HTR-8/SVneo (cell line): ENCODE measurements around the gene DRAP1.
"Not testable (repeated sequence)": the region's sequence is repeated elsewhere in the genome, so short reads cannot be mapped to it uniquely, and the experiment has no call there.

Source experiments
- DNase-seq: peaks from one replicate; pipeline ENCODE4 v3.0.0; 2011; ENCODE audit warnings: low spot score, mixed read lengths; ENCODE audit not compliant: insufficient read length
- FAIRE-seq: peaks from 2 replicates; lab custom pipeline; 2011; peaks lifted over from hg19 to GRCh38; lab: Jason Lieb, UNC

The DRAP1 gene

GRCh38 chr11:65885808-65886536, 33.3 kb upstream of the DRAP1 start:
- no peak for FAIRE-seq
- no peak for DNase-seq

- no peak for FAIRE-seq
- no peak for DNase-seq
These were observed 32.2 kb upstream of the DRAP1 start for GRCh38 chr11:65886826-65887722.

GRCh38 chr11:65887723-65888162, 31.5 kb upstream of the DRAP1 start:
- FAIRE-seq (peak; percentile 20), DNase-seq (no peak)

- FAIRE-seq (peak; percentile 98), DNase-seq (peak; percentile 99)
These were observed 30.9 kb upstream of the DRAP1 start, which contains the start of gene FIBP for GRCh38 chr11:65888163-65888814. Gene FIBP (minus strand): TSS chr11:65888471. CDS start chr11:65888418, 53 bp downstream.

- DNase-seq (peak; percentile 98), FAIRE-seq (peak; percentile 95)
These were observed 28.7 kb upstream of the DRAP1 start, which contains the start of gene CCDC85B for GRCh38 chr11:65890324-65891218. Gene CCDC85B (plus strand): TSS chr11:65890673. CDS start chr11:65890784, 111 bp downstream.

GRCh38 chr11:65891219-65892136, 27.7 kb upstream of the DRAP1 start:
- FAIRE-seq (peak; percentile 23), DNase-seq (no peak)

- DNase-seq, result not testable (repeated sequence)
- FAIRE-seq, result peak; percentile 76
These were observed 27.1 kb upstream of the DRAP1 start for GRCh38 chr11:65892137-65892540.

- FAIRE-seq (peak; percentile 79), DNase-seq (no peak)
These were observed 26.4 kb upstream of the DRAP1 start for GRCh38 chr11:65892661-65893317.

- no peak for FAIRE-seq
- DNase-seq, result no peak
These were observed 25.1 kb upstream of the DRAP1 start for GRCh38 chr11:65894034-65894591.

GRCh38 chr11:65895482-65895981, 23.7 kb upstream of the DRAP1 start:
- no peak for DNase-seq
- no peak for FAIRE-seq

GRCh38 chr11:65896034-65896999, 22.9 kb upstream of the DRAP1 start:
- DNase-seq (no peak), FAIRE-seq (no peak)

GRCh38 chr11:65897020-65897471, 22.2 kb upstream of the DRAP1 start:
- DNase-seq (no peak), FAIRE-seq (peak; percentile 81)

GRCh38 chr11:65898656-65899355, 20.4 kb upstream of the DRAP1 start:
- FAIRE-seq (no peak), DNase-seq (no peak)

- DNase-seq, result peak; percentile 84
- no peak for FAIRE-seq
These were observed 19.7 kb upstream of the DRAP1 start for GRCh38 chr11:65899356-65900124.
